NCI-H1105 (cell line): Measurements from ENCODE around the gene KRTAP3-1.
"Not testable (repeated sequence)": the region's sequence is repeated elsewhere in the genome, so short reads cannot be mapped to it uniquely, and the experiment has no call there.

Experiments used
- DNase-seq: peaks from one replicate; lab custom pipeline; 2025; lab: John Stamatoyannopoulos, UW

KRTAP3-1 gene

GRCh38 chr17:41008811-41009210 lies at the start of gene KRTAP3-1:
Gene KRTAP3-1 (minus strand): TSS chr17:41009128. CDS start chr17:41009074, 54 bp downstream.
- DNase-seq: peak; percentile 92

GRCh38 chr17:41057547-41057946 lies 48.6 kb upstream of the KRTAP3-1 start:
- DNase-seq: no peak

- DNase-seq: not testable (repeated sequence)
Observed at GRCh38 chr17:41055130-41055529, 46.2 kb upstream of the KRTAP3-1 start, which contains the start of gene KRTAP2-2. Gene KRTAP2-2 (minus strand): TSS chr17:41055230. CDS start chr17:41055211, 19 bp downstream.

- not testable (repeated sequence) for DNase-seq
Observed at GRCh38 chr17:41054556-41054955, 45.6 kb upstream of the KRTAP3-1 start.

GRCh38 chr17:41054025-41054424 lies 45.1 kb upstream of the KRTAP3-1 start:
- DNase-seq: no peak

- no peak for DNase-seq
Observed at GRCh38 chr17:41052566-41052965, 43.6 kb upstream of the KRTAP3-1 start.

GRCh38 chr17:41049110-41049509 lies 40.2 kb upstream of the KRTAP3-1 start:
- no peak for DNase-seq

GRCh38 chr17:41048441-41048840 lies 39.5 kb upstream of the KRTAP3-1 start:
- DNase-seq: no peak

- DNase-seq: not testable (repeated sequence)
Observed at GRCh38 chr17:41046735-41047465, 38.0 kb upstream of the KRTAP3-1 start, which contains the start of gene KRTAP2-1. Gene KRTAP2-1 (minus strand): TSS chr17:41047316. CDS start chr17:41047267, 49 bp downstream.

- DNase-seq: no peak
Observed at GRCh38 chr17:41042953-41043352, 34.0 kb upstream of the KRTAP3-1 start.

- peak; percentile 41 for DNase-seq
Observed at GRCh38 chr17:41040783-41041571, 32.0 kb upstream of the KRTAP3-1 start, which contains the start of gene KRTAP1-1. Gene KRTAP1-1 (minus strand): TSS chr17:41041450. CDS start chr17:41041397, 53 bp downstream.

- no peak for DNase-seq
Observed at GRCh38 chr17:41037853-41038350, 29.0 kb upstream of the KRTAP3-1 start.

- peak; percentile 34 for DNase-seq
Observed at GRCh38 chr17:41034346-41034935, 25.5 kb upstream of the KRTAP3-1 start, which contains the start of gene KRTAP1-3. Gene KRTAP1-3 (minus strand): TSS chr17:41034874. CDS start chr17:41034821, 53 bp downstream.

GRCh38 chr17:41029633-41030245 lies 20.8 kb upstream of the KRTAP3-1 start, which contains the start of gene KRTAP1-4:
Gene KRTAP1-4 (minus strand): TSS chr17:41030195. CDS start chr17:41030078, 117 bp downstream.
- peak; percentile 14 for DNase-seq

GRCh38 chr17:41026715-41027471 lies 18.0 kb upstream of the KRTAP3-1 start, which contains the start of gene KRTAP1-5:
Gene KRTAP1-5 (minus strand): TSS chr17:41027208. CDS start chr17:41027155, 53 bp downstream.
- no peak for DNase-seq

GRCh38 chr17:41024697-41025096 lies 15.8 kb upstream of the KRTAP3-1 start:
- DNase-seq: no peak

GRCh38 chr17:41020336-41020735 lies 11.4 kb upstream of the KRTAP3-1 start:
- DNase-seq: no peak

- DNase-seq: no peak
Observed at GRCh38 chr17:41019415-41019814, 10.5 kb upstream of the KRTAP3-1 start.

- DNase-seq: no peak
Observed at GRCh38 chr17:41018541-41018940, 9.6 kb upstream of the KRTAP3-1 start.

- no peak for DNase-seq
Observed at GRCh38 chr17:41016578-41017215, 7.8 kb upstream of the KRTAP3-1 start.
